H54 (cell line): ENCODE measurements around the gene KLHL5.

Experiments
- DNase-seq: peaks from one replicate; pipeline ENCODE4 v3.0.0; 2011; ENCODE audit warnings: low spot score, mixed read lengths; ENCODE audit not compliant: insufficient read length
- FAIRE-seq: peaks from 3 replicates; lab custom pipeline; 2011; peaks lifted over from hg19 to GRCh38; lab: Jason Lieb, UNC
- POLR2A ChIP-seq: IDR thresholded peaks from 2 replicates; pipeline ENCODE4 v1.6.1; 2011; ENCODE audit warnings: low read depth, mild to moderate bottlenecking, low read length

Gene KLHL5

GRCh38 chr4:39032218-39033085 lies 29.6 kb upstream of the KLHL5 start, which contains the start of gene TMEM156:
Gene TMEM156, minus strand, starts transcription at chr4:39032409. Its CDS starts 96 bp downstream, at chr4:39032313.
- TF ChIP-seq POLR2A, result no peak
- peak; percentile 6 for FAIRE-seq
- DNase-seq, result no peak

- FAIRE-seq (no peak), DNase-seq (no peak)
- TF ChIP-seq POLR2A, result no peak
Measured at GRCh38 chr4:39036172-39036571, 25.9 kb upstream of the KLHL5 start.

- DNase-seq, result no peak
- no peak for TF ChIP-seq POLR2A
- no peak for FAIRE-seq
Measured at GRCh38 chr4:39037491-39037825, 24.6 kb upstream of the KLHL5 start.

- DNase-seq, result no peak
- FAIRE-seq, result no peak
- TF ChIP-seq POLR2A, result no peak
Measured at GRCh38 chr4:39037941-39038340, 24.1 kb upstream of the KLHL5 start.

- TF ChIP-seq POLR2A, result no peak
- no peak for FAIRE-seq
- DNase-seq, result no peak
Measured at GRCh38 chr4:39039108-39039507, 22.9 kb upstream of the KLHL5 start.

- DNase-seq (no peak), FAIRE-seq (no peak)
- no peak for TF ChIP-seq POLR2A
Measured at GRCh38 chr4:39042366-39042765, 19.7 kb upstream of the KLHL5 start.

GRCh38 chr4:39043058-39043860 lies 18.8 kb upstream of the KLHL5 start:
- no peak for TF ChIP-seq POLR2A
- FAIRE-seq (no peak), DNase-seq (no peak)

- DNase-seq, result no peak
- no peak for FAIRE-seq
- no peak for TF ChIP-seq POLR2A
Measured at GRCh38 chr4:39043861-39044363, 18.1 kb upstream of the KLHL5 start.

GRCh38 chr4:39044364-39044955 lies 17.6 kb upstream of the KLHL5 start:
- peak; percentile 28; the same call in 1 of the 2 replicates for TF ChIP-seq POLR2A
- no peak for FAIRE-seq
- DNase-seq, result peak; percentile 51

- TF ChIP-seq POLR2A, result no peak
- FAIRE-seq, result no peak
Measured at GRCh38 chr4:39044956-39045826, 16.8 kb upstream of the KLHL5 start.

GRCh38 chr4:39045827-39046221 lies 16.2 kb upstream of the KLHL5 start:
- DNase-seq, result no peak
- no peak for TF ChIP-seq POLR2A
- no peak for FAIRE-seq

More at GRCh38 chr4:39044956-39045826, 16.8 kb upstream of the KLHL5 start:
- DNase-seq, result peak; percentile 19

- FAIRE-seq (no peak), DNase-seq (no peak)
- no peak for TF ChIP-seq POLR2A
Measured at GRCh38 chr4:39046249-39046648, 15.8 kb upstream of the KLHL5 start.

GRCh38 chr4:39047681-39048080 lies 14.4 kb upstream of the KLHL5 start:
- TF ChIP-seq POLR2A, result no peak
- no peak for DNase-seq
- FAIRE-seq, result no peak

GRCh38 chr4:39048311-39048710 lies 13.7 kb upstream of the KLHL5 start:
- DNase-seq (no peak), FAIRE-seq (no peak)
- no peak for TF ChIP-seq POLR2A
